Activated naive CD8-positive, alpha-beta T cell treated with anti-CD3 and anti-CD28 coated beads, Interleukin-2, amount 10 ng/mL, durations not matched to agents 7 days and 5 days (primary cell): ENCODE measurements around the gene DRGX. TPM values are rescaled to one million over a fixed set of nuclear protein-coding genes. Genes with fewer than 3 reads are reported as not detected.

Source experiments
- ATAC-seq: fragments of 150-1000 bp; cut with Tn5 transposase; one replicate; pipeline ENCODE4 v1.10.0; 2021; ENCODE audit warnings: low read depth, moderate library complexity
- POLR2A ChIA-PET: fragments of 350-600 bp; sonication (Branson Sonifier 250); formaldehyde crosslinking; loops from one replicate; lab custom pipeline; 2021; ENCODE audit warnings: antibody characterized with exemption; lab: Charles Lee
- DNase-seq: peaks from one replicate; pipeline ENCODE4 v3.0.0; 2021
- H3K27ac Mint-ChIP-seq: one replicate; pipeline ENCODE4 v1.8.0; 2022; ENCODE audit warnings: mild to moderate bottlenecking, mixed read lengths
- H3K27me3 Mint-ChIP-seq: one replicate; pipeline ENCODE4 v1.8.0; 2022; ENCODE audit warnings: mild to moderate bottlenecking, moderate library complexity, mixed read lengths
- H3K36me3 Mint-ChIP-seq: one replicate; pipeline ENCODE4 v1.8.0; 2021; ENCODE audit warnings: mild to moderate bottlenecking, mixed read lengths
- H3K4me1 Mint-ChIP-seq: one replicate; pipeline ENCODE4 v1.8.0; 2021; ENCODE audit warnings: mixed read lengths
- H3K4me3 Mint-ChIP-seq: one replicate; pipeline ENCODE4 v1.8.0; 2022; ENCODE audit warnings: mild to moderate bottlenecking, moderate library complexity, mixed read lengths
- H3K9me3 Mint-ChIP-seq: one replicate; pipeline ENCODE4 v1.8.0; 2021; ENCODE audit warnings: mixed read lengths
- total RNA-seq, 2 experiments: library from RNA; stranded (reverse); gene quantifications; one replicate each; pipeline ENCODE4 v1.2.3, GENCODE V29; 2021

DRGX gene
- total RNA-seq, 2 experiments from 2014 or later: not detected

DNA sequence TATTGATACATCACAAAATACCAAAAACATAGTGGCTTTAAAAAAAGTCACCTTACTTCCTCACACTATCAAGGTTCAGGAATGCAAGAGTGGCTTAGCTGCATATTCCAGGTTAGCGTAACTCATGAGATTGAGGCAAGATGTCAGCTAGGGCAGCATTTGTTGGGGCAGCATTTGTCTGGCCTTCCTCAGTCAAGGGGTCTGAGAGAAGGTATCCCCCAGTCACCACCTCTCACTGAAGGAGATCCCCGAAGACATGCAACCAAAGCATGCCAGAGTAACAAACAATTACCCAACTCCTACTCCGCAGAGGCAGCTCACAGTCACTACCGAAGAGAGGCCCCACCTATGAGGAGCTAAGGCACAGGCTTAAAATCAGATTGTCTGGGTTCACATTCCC lies 48.5 kb downstream of the DRGX start:
- peaks cover 38% of the 10 kb centered on the region for H3K27me3 Mint-ChIP-seq

DNA sequence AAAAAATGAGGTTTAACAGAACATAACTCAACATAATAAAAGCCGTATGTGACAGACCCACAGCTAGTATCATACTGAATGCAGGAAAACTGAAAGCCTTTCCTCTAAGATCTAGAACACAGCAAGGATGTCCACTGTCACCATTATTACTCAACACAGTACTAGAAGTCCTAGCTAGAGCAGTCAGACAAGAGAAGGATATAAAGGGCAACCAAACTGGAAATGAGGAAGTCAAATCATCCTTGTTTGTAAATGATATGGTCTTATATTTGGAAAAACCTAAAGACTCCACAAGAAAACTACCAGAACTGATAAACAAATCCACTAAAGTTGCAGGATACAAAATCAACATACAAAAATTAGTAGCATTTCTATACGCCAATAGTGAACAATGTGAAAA lies 51.0 kb downstream of the DRGX start:
- H3K4me1 Mint-ChIP-seq: no peaks in the 10 kb centered on the region
- H3K4me3 Mint-ChIP-seq: no peak overlapping the region
- DNase-seq: no peak
- POLR2A ChIA-PET: no interaction called here
- no peak for ATAC-seq
- H3K9me3 Mint-ChIP-seq: peaks cover 3% of the 10 kb centered on the region
- peaks cover 42% of the 10 kb centered on the region for H3K27me3 Mint-ChIP-seq
- no peaks in the 10 kb centered on the region for H3K36me3 Mint-ChIP-seq
- no peak overlapping the region for H3K27ac Mint-ChIP-seq

More for the DNA sequence above, 48.5 kb downstream of the DRGX start:
- Mint-ChIP-seq H3K36me3 (no peaks in the 10 kb centered on the region), H3K9me3 (peaks cover 4% of the 10 kb centered on the region), H3K4me3 (no peak overlapping the region), H3K27ac (no peak overlapping the region), H3K4me1 (no peaks in the 10 kb centered on the region)
- DNase-seq (no peak), ATAC-seq (no peak)
- POLR2A ChIA-PET: no interaction called here

DNA sequence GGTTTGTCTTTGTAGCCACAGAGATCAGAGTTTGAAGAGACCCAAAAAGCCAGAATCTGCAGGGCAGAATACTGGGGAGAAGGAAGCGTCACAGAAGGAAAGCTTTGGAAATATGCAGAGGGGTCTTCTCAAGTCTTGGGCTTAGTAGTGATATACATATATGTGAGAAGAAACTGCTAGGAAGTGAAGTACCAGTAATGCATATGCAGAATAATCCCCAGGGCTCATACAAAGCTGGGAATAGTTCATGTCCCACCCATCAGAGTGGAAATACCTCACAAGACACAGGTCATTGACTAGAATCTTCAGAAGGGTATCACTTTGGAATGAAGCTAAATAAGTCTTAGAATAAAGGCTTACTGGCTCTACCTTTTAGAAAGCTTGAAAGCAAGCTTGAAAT lies 57.3 kb downstream of the DRGX start:
- Mint-ChIP-seq H3K4me1 (peaks cover 14% of the 10 kb centered on the region), H3K27ac (no peak overlapping the region), H3K9me3 (peaks cover 27% of the 10 kb centered on the region), H3K27me3 (peaks cover 23% of the 10 kb centered on the region), H3K36me3 (peaks cover 19% of the 10 kb centered on the region), H3K4me3 (no peak overlapping the region)
- DNase-seq: no peak
- no peak for ATAC-seq
- POLR2A ChIA-PET: no interaction called here

DNA sequence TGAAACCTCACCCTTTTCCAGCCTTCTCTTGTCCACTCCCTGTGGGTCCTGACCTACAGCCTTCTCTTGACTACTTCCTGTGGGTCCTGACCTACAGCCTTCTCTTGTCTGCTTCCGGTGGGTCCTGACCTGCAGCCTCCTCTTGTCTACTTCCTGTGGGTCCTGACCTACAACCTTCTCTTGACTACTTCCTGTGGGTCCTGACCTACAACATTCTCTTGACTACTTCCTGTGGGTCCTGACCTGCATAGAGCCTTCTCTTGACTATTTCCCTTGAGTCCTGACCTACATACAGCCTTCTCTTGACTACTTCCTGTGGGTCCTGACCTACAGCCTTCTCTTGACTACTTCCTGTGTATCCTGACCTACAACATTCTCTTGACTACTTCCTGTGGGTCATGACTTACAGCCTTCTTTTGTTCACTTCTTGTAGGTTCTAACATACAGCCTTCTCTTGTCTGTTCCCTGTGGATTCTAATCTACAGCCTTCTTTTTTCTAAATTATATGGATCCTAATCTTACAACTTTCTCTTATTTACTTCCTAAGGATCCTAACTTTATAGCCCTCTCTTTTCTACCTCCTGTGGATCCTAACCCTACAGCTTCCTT lies 60.4 kb downstream of the DRGX start:
- ATAC-seq: peak; percentile 98
- H3K9me3 Mint-ChIP-seq: peaks cover 29% of the 10 kb centered on the region
- peak overlapping the region; percentile 96 for H3K27ac Mint-ChIP-seq
- H3K4me1 Mint-ChIP-seq: peaks cover 14% of the 10 kb centered on the region
- H3K27me3 Mint-ChIP-seq: peaks cover 12% of the 10 kb centered on the region
- peak overlapping the region; percentile 76 for H3K4me3 Mint-ChIP-seq
- POLR2A ChIA-PET: no interaction called here
- peaks cover 19% of the 10 kb centered on the region for H3K36me3 Mint-ChIP-seq
- DNase-seq: no peak

DNA sequence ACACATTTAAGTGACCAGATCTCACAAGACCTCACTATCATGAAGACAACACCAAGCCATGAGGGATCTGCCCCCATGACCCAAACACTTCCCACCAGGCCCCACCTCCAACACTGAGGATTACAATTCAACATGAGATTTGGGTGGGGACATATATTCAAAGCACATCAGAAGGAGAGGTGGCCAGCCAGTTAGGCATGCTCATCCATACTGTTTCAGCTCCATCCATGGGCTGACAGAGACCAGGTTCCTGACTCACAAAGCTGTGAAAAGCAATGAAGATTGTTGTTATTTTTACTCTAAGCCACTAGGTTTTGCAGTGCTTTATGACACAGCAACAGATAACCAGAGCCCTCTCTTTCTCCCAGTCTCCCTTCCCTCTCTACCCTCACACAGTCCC lies 60.9 kb downstream of the DRGX start:
- H3K27ac Mint-ChIP-seq: peak overlapping the region; percentile 96
- DNase-seq (no peak), ATAC-seq (no peak)
- peak overlapping the region; percentile 76 for H3K4me3 Mint-ChIP-seq
- peaks cover 14% of the 10 kb centered on the region for H3K4me1 Mint-ChIP-seq
- peaks cover 29% of the 10 kb centered on the region for H3K9me3 Mint-ChIP-seq
- peaks cover 11% of the 10 kb centered on the region for H3K27me3 Mint-ChIP-seq
- POLR2A ChIA-PET: no interaction called here
- peaks cover 19% of the 10 kb centered on the region for H3K36me3 Mint-ChIP-seq

DNA sequence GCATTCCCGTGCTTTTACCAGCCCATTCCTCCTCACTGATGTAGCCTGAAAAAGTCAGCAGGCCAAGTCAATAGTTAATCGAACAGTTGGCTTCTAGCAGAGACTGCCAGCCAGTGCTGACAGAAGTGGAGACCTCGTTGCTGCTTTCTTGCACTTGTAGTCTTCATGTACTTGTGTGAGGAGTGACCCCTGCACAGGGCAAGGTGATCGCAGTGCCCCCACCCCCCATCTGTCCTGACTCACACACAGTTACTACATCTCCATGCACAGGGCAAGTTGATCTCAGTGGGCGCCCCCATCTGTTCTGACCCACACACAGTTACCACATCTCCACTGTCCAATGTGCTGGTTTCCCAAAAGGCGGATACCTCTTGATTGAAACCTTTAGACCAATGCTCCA lies 62.7 kb downstream of the DRGX start:
- peaks cover 14% of the 10 kb centered on the region for H3K4me1 Mint-ChIP-seq
- no peak overlapping the region for H3K4me3 Mint-ChIP-seq
- no peak for DNase-seq
- no peak overlapping the region for H3K27ac Mint-ChIP-seq
- POLR2A ChIA-PET: no interaction called here
- peaks cover 29% of the 10 kb centered on the region for H3K9me3 Mint-ChIP-seq
- peaks cover 10% of the 10 kb centered on the region for H3K27me3 Mint-ChIP-seq
- H3K36me3 Mint-ChIP-seq: peaks cover 19% of the 10 kb centered on the region
- ATAC-seq: no peak

DNA sequence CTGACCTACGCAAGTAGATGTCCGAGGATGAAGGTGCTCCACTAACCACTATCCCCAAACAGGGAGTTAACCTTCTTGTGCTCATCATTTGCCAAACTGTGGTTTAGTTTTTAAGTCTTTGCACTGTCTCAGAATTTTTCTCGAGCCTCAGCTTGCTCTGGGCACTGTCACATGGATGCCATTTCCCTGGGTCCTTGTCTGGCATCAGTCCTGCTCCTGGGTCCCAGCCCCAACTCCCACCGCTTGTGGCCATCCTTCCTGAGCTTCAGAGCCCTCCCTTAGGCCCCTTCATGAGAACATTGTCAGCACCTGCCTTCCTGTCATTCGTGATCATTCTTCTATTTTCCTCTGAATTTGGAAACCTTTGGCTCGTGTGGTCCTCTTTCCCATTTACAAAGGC lies 63.1 kb downstream of the DRGX start:
- POLR2A ChIA-PET: no interaction called here

DNA sequence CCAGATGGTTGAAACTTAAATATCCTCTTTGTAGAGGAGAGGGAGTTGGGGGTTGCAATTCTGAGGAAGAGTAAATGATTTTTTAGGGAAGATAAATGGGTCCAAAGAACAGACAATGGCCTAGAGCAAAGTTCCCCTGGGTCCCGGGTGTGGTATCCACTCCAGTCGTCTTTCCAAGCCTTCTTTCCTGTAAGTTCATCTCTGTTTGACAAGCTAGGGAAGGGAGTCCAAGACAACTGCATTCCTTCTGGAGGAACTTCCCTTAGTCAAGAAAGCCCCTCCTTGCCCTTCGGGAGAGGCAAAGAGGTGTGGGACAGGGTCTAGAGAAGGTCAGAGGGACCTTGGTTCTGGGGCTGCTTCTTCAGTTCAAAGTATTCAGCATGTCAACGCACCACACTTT lies 63.6 kb downstream of the DRGX start:
- peaks cover 14% of the 10 kb centered on the region for H3K4me1 Mint-ChIP-seq
- ATAC-seq: no peak
- no peak overlapping the region for H3K27ac Mint-ChIP-seq
- POLR2A ChIA-PET: no interaction called here
- H3K4me3 Mint-ChIP-seq: no peak overlapping the region
- no peak for DNase-seq
- H3K36me3 Mint-ChIP-seq: peaks cover 19% of the 10 kb centered on the region
- peaks cover 7% of the 10 kb centered on the region for H3K27me3 Mint-ChIP-seq
- peaks cover 29% of the 10 kb centered on the region for H3K9me3 Mint-ChIP-seq

More for the DNA sequence above, 63.1 kb downstream of the DRGX start:
- DNase-seq: no peak
- peaks cover 9% of the 10 kb centered on the region for H3K27me3 Mint-ChIP-seq
- H3K9me3 Mint-ChIP-seq: peaks cover 29% of the 10 kb centered on the region
- no peak overlapping the region for H3K4me3 Mint-ChIP-seq
- H3K27ac Mint-ChIP-seq: no peak overlapping the region
- H3K36me3 Mint-ChIP-seq: peaks cover 19% of the 10 kb centered on the region
- peaks cover 14% of the 10 kb centered on the region for H3K4me1 Mint-ChIP-seq
- ATAC-seq: no peak

DNA sequence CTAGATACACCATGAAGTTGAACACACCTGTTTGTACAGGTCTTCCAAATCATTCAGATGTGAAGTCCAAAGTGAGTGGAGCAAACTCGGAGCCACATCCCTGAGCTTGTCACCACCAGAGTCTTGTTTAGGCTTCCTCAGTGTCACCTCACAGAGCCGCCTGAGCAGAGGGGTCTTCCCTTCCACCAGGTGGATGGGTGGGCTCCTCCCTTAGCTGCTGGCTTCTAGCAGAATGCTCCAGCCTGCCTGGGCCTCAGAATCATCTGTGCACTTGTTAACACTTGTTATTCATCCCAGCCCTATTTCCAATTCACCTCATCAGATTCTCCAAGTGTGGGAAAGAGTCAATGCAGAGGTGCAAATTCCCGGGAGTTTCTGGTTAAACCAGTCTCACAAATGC lies 64.5 kb downstream of the DRGX start:
- DNase-seq (no peak), ATAC-seq (no peak)
- Mint-ChIP-seq H3K36me3 (peaks cover 19% of the 10 kb centered on the region), H3K27me3 (peaks cover 7% of the 10 kb centered on the region), H3K27ac (no peak overlapping the region), H3K4me3 (no peak overlapping the region), H3K4me1 (peaks cover 14% of the 10 kb centered on the region), H3K9me3 (peaks cover 26% of the 10 kb centered on the region)
- POLR2A ChIA-PET: no interaction called here

DNA sequence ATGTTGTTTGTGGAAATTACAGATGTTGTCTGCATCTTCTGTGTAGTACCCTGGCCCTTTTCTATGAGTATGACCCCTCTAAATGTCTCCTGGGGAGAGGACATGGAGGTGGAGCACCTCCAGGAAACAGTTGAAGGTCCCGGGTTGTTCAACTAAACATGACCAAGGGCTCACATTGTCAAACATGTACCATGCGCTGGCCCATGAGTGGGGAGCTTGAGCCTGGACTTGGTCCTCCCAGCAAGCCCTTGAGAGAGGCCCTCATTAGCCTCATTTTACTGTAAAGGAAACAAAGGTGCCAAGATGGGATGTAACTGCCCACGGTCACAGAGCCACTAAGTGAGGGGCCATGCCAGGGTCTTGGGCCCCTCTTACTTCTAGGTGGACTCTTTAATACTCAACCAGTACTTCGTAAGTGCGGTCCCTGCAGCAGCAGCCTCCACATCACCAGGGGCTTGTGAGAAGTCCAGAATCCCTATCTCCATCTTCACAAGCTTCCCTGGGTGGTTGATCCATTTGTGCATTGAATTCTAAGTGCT lies 65.7 kb downstream of the DRGX start:
- H3K27ac Mint-ChIP-seq: no peak overlapping the region
- H3K9me3 Mint-ChIP-seq: peaks cover 16% of the 10 kb centered on the region
- POLR2A ChIA-PET: no interaction called here
- H3K4me1 Mint-ChIP-seq: peaks cover 6% of the 10 kb centered on the region
- peaks cover 7% of the 10 kb centered on the region for H3K27me3 Mint-ChIP-seq
- H3K36me3 Mint-ChIP-seq: peaks cover 11% of the 10 kb centered on the region
- no peak overlapping the region for H3K4me3 Mint-ChIP-seq
- no peak for DNase-seq
- ATAC-seq: no peak

DNA sequence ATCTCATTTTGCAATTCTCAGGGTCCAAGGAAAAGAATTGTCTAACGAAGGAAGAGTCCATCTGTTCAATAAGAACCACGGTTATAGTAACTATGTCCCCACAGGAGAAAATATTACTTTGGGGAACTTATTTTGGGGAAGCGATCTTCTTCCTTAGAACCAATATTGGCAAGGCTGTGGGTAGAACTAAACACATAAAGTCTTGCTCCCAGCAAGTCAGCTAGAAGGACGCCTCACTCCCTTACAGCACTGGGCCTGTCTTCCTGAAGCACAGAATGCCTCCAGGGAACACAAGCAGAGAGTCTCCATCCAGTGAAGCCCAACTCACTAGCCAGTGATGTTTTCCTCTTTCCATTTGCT lies 66.8 kb downstream of the DRGX start:
- H3K4me3 Mint-ChIP-seq: no peak overlapping the region
- peaks cover 2% of the 10 kb centered on the region for H3K4me1 Mint-ChIP-seq
- no peak overlapping the region for H3K27ac Mint-ChIP-seq
- DNase-seq: no peak
- peaks cover 7% of the 10 kb centered on the region for H3K27me3 Mint-ChIP-seq
- POLR2A ChIA-PET: no interaction called here
- ATAC-seq: no peak
- H3K9me3 Mint-ChIP-seq: peaks cover 9% of the 10 kb centered on the region
- H3K36me3 Mint-ChIP-seq: peaks cover 4% of the 10 kb centered on the region

DNA sequence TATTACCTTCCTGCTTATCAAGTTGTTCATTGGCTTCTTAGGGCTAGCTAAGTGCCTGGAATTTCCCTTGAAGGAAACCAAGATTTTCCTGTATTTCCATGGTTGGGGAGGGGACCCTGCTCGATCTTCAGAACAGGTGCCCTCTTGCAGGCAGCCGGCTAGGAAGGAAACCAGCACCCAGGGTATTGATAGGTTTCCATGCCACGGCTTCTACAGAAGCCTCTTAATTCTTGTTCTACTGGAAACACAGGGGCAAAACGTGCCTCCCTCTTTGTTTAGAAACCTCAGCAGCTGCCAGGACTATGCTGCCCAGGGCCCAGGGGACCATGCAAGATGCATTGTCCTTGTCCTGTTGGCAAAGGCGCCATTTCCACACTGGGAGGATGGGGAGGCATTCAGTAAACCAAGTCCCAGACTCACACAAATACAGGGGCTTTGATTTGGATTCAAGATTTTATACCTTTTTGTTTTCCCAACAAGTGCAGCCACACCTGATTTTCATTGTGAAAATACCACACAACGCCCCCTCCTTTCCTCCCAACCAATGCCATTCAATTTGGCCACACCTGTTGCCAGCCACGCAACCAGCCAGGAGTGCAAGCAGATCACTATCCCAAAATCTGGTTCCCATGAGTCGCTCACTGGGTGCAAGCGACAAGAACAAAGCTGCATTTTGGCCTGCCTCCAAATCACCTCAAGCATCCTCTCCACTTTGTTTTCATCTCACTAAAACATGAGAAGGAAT lies 67.3 kb downstream of the DRGX start:
- Mint-ChIP-seq H3K4me3 (no peak overlapping the region), H3K27ac (no peak overlapping the region)
- no peak for ATAC-seq

DNA sequence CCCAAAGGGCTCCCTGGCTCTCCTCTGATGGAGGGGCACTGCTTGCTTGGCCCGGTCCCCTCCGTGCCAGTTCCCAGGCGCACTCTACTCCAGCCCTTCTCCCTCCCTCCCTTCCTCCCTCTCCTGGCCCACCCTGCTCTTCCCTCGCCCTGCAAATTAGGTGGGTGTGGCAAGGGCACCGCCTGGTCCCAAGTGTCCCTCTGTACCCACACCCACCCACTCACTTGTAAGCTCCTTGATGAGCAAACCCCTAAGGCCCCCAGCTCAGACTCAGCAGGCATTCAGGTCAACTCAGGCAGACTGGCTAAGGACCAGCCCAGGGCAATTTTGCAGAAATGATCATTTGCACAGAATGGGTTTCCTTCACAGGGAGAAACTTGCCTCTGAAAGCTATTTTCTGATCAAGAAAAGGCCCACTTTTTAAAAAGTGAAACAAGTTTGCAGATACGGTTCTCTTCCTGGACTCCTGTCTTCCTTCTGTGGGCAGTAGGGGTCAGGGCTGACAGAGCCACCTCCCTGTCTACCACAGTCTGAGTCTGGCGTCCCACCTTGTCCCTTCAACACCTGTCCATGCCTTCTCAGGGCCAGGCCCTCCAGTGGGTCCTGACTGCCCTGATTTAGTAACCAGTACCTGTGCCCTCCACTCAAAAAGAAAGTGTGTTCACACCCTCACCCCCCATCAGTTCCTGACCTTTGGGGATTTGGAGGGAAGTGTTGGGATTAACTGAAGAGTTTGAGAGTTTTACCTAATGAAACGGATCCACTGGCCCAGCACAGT lies 68.7 kb downstream of the DRGX start:
- DNase-seq (no peak), ATAC-seq (no peak)
- POLR2A ChIA-PET: no interaction called here
- Mint-ChIP-seq H3K27me3 (peaks cover 6% of the 10 kb centered on the region), H3K36me3 (no peaks in the 10 kb centered on the region), H3K4me3 (no peak overlapping the region), H3K4me1 (peaks cover 2% of the 10 kb centered on the region), H3K27ac (no peak overlapping the region), H3K9me3 (no peaks in the 10 kb centered on the region)

More for the DNA sequence above, 67.3 kb downstream of the DRGX start:
- H3K36me3 Mint-ChIP-seq: no peaks in the 10 kb centered on the region
- no peak for DNase-seq
- peaks cover 2% of the 10 kb centered on the region for H3K4me1 Mint-ChIP-seq
- POLR2A ChIA-PET: no interaction called here
- H3K27me3 Mint-ChIP-seq: peaks cover 9% of the 10 kb centered on the region
- H3K9me3 Mint-ChIP-seq: peaks cover 3% of the 10 kb centered on the region
